ENCODE data around the gene TMED7.

DNA sequence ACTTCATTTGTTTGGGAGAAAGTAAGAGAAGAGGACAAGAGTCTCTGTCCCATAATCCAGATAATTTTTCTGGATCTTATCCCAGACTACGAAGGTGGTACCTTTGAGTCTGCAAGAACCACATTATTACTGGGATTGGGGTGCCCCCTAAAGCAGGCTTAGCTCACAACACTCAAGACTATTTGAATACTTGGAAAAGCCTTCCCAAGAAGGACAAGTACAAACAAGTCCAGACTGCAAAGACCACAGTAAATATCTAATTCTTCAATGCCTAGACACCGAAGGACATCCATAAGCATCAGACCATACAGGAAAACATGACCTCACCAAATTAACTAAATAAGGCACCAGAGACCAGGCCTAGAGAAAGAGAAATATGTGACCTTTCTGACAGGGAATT, 40.2 kb upstream of the TMED7 start:
- TF ChIP-seq POLR2A (IDR thresholded peaks at IDR 0.05) (no peak), CTCF (IDR thresholded peaks at IDR 0.05) (no peak)
